PC-9 (cell line): Measurements from ENCODE around the gene TP53TG5.

ENCODE experiments used
- CTCF ChIP-seq: fragments of 200-600 bp; sonication (generic); conservative IDR thresholded peaks from 2 replicates; pipeline ENCODE4 v1.6.1; 2017; ENCODE audit warnings: mixed run types, antibody characterized with exemption, mild to moderate bottlenecking, moderate library complexity
- EZH2 ChIP-seq: fragments of 200-600 bp; sonication (generic); IDR thresholded peaks from 2 replicates; pipeline ENCODE4 v1.8.0; 2017; ENCODE audit warnings: antibody characterized with exemption, low read depth

GRCh38 chr20:45368221-45368980 lies 9.7 kb downstream of the TP53TG5 start:
- TF ChIP-seq EZH2 (no peak), CTCF (no peak)
